WTC11 (cell line): ENCODE data around the gene PCDH12. TPM values are rescaled to one million over a fixed set of nuclear protein-coding genes. Genes with fewer than 3 reads are reported as not detected.

Experiments
- AFF4 ChIP-seq: sonication (generic); formaldehyde crosslinking; IDR thresholded peaks from 2 replicates; pipeline ENCODE4 v1.8.1; 2023; ENCODE audit warnings: mild to moderate bottlenecking, missing genetic modification reagents, borderline replicate concordance
- ATF2 ChIP-seq: sonication (generic); formaldehyde crosslinking; IDR thresholded peaks from 2 replicates; pipeline ENCODE4 v1.8.1; 2022; ENCODE audit warnings: low read depth, missing genetic modification reagents, borderline replicate concordance
- ATF3 ChIP-seq: sonication (generic); formaldehyde crosslinking; conservative IDR thresholded peaks from 2 replicates; pipeline ENCODE4 v1.8.1; 2022; ENCODE audit warnings: mild to moderate bottlenecking, missing genetic modification reagents
- CBFB ChIP-seq: sonication (generic); formaldehyde crosslinking; IDR thresholded peaks from 2 replicates; pipeline ENCODE4 v1.8.1; 2022; ENCODE audit warnings: mild to moderate bottlenecking, low read depth, missing genetic modification reagents
- ELF4 ChIP-seq: sonication (generic); formaldehyde crosslinking; IDR thresholded peaks from 2 replicates; pipeline ENCODE4 v1.8.1; 2022; ENCODE audit warnings: low read depth, mild to moderate bottlenecking, moderate library complexity, missing genetic modification reagents
- ESRRA ChIP-seq: sonication (generic); formaldehyde crosslinking; IDR thresholded peaks from 2 replicates; pipeline ENCODE4 v1.8.1; 2022; ENCODE audit warnings: mild to moderate bottlenecking, missing genetic modification reagents, borderline replicate concordance
- ETV6 ChIP-seq: sonication (generic); formaldehyde crosslinking; IDR thresholded peaks from 2 replicates; pipeline ENCODE4 v1.8.1; 2022; ENCODE audit warnings: mild to moderate bottlenecking, missing genetic modification reagents
- FOXP1 ChIP-seq: sonication (generic); formaldehyde crosslinking; IDR thresholded peaks from 2 replicates; pipeline ENCODE4 v1.8.0; 2022; ENCODE audit warnings: missing genetic modification reagents, mild to moderate bottlenecking, moderate library complexity, borderline replicate concordance
- GRHL2 ChIP-seq: fragments of 250-450 bp; sonication (Bioruptor Pico); IDR thresholded peaks from 2 replicates; pipeline ENCODE4 v1.8.0; 2022; ENCODE audit warnings: mild to moderate bottlenecking, moderate library complexity; ENCODE audit not compliant: insufficient replicate concordance, severe bottlenecking
- GTF2I ChIP-seq: fragments of 250-450 bp; sonication (Bioruptor Pico); conservative IDR thresholded peaks from 2 replicates; pipeline ENCODE4 v1.4.0; 2021; ENCODE audit warnings: mild to moderate bottlenecking
- HMGXB4 ChIP-seq: sonication (generic); formaldehyde crosslinking; IDR thresholded peaks from 2 replicates; pipeline ENCODE4 v1.8.1; 2023; ENCODE audit warnings: mild to moderate bottlenecking, moderate library complexity, missing genetic modification reagents
- JUN ChIP-seq: sonication (generic); formaldehyde crosslinking; IDR thresholded peaks from 2 replicates; pipeline ENCODE4 v1.8.0; 2023; ENCODE audit warnings: mild to moderate bottlenecking, missing genetic modification reagents
- MAX ChIP-seq: sonication (generic); formaldehyde crosslinking; IDR thresholded peaks from 2 replicates; pipeline ENCODE4 v1.8.0; 2022; ENCODE audit warnings: mild to moderate bottlenecking, missing genetic modification reagents
- NFATC4 ChIP-seq: fragments of 250-450 bp; sonication (Bioruptor Pico); IDR thresholded peaks from 2 replicates; pipeline ENCODE4 v1.9.0; 2021; ENCODE audit warnings: mild to moderate bottlenecking
- PRRX2 ChIP-seq: fragments of 250-450 bp; sonication (Bioruptor Pico); IDR thresholded peaks from 2 replicates; pipeline ENCODE4 v1.8.0; 2021; ENCODE audit warnings: mild to moderate bottlenecking
- SMAD4 ChIP-seq: sonication (generic); formaldehyde crosslinking; IDR thresholded peaks from 2 replicates; pipeline ENCODE4 v1.8.0; 2022; ENCODE audit warnings: mild to moderate bottlenecking, missing genetic modification reagents
- SP1 ChIP-seq: sonication (generic); formaldehyde crosslinking; conservative IDR thresholded peaks from 2 replicates; pipeline ENCODE4 v1.8.1; 2022; ENCODE audit warnings: missing genetic modification reagents
- USF1 ChIP-seq: sonication (generic); formaldehyde crosslinking; IDR thresholded peaks from 2 replicates; pipeline ENCODE4 v1.8.0; 2022; ENCODE audit warnings: mild to moderate bottlenecking, missing genetic modification reagents
- ZMAT4 ChIP-seq: fragments of 250-450 bp; sonication (Bioruptor Pico); IDR thresholded peaks from 2 replicates; pipeline ENCODE4 v1.9.0; 2021; ENCODE audit warnings: mild to moderate bottlenecking
- ZNF219 ChIP-seq: sonication (generic); formaldehyde crosslinking; IDR thresholded peaks from 2 replicates; pipeline ENCODE4 v1.8.0; 2023; ENCODE audit warnings: missing genetic modification reagents, mild to moderate bottlenecking, borderline replicate concordance
- ZNF232 ChIP-seq: sonication (generic); formaldehyde crosslinking; IDR thresholded peaks from 2 replicates; pipeline ENCODE4 v1.8.0; 2022; ENCODE audit warnings: mild to moderate bottlenecking, missing genetic modification reagents
- ZNF317 ChIP-seq: sonication (generic); formaldehyde crosslinking; IDR thresholded peaks from 2 replicates; pipeline ENCODE4 v1.8.1; 2023; ENCODE audit warnings: low read depth, mild to moderate bottlenecking, moderate library complexity, missing genetic modification reagents, borderline replicate concordance
- ZNF416 ChIP-seq: fragments of 250-450 bp; sonication (Bioruptor Pico); IDR thresholded peaks from 2 replicates; pipeline ENCODE4 v1.9.0; 2021; ENCODE audit warnings: mild to moderate bottlenecking, inconsistent platforms
- ZNF425 ChIP-seq: fragments of 250-450 bp; sonication (Bioruptor Pico); conservative IDR thresholded peaks from 2 replicates; pipeline ENCODE4 v1.9.0; 2021; ENCODE audit warnings: mild to moderate bottlenecking
- ZNF671 ChIP-seq: fragments of 250-450 bp; sonication (Bioruptor Pico); IDR thresholded peaks from 2 replicates; pipeline ENCODE4 v1.8.0; 2021; ENCODE audit warnings: mild to moderate bottlenecking
- total RNA-seq: library from RNA; stranded (reverse); gene quantifications from 3 replicates; pipeline ENCODE4 v1.2.3, GENCODE V29; 2021

The PCDH12 gene
- total RNA-seq, 1 experiment from 2014 or later: 0.33 TPM

GRCh38 chr5:141923448-141924313 lies 34.3 kb downstream of the PCDH12 start, which contains the start of gene DELE1 (continued):
- no peak; the same call in 1 of the 2 replicates for TF ChIP-seq AFF4 (CRISPR knock-in tag)
- peak; percentile 89 for TF ChIP-seq MAX
- TF ChIP-seq GTF2I (CRISPR knock-in tag): no peak
- TF ChIP-seq PRRX2 (CRISPR knock-in tag): no peak
- TF ChIP-seq ELF4: no peak; the same call in 1 of the 2 replicates
- TF ChIP-seq ZNF317: peak; percentile 53
- no peak for TF ChIP-seq SMAD4 (CRISPR knock-in tag)
- TF ChIP-seq ZNF219 (CRISPR knock-in tag): no peak
- TF ChIP-seq GRHL2 (CRISPR knock-in tag): no peak
- TF ChIP-seq NFATC4 (CRISPR knock-in tag): no peak
- TF ChIP-seq HMGXB4 (CRISPR knock-in tag): peak; percentile 60; the same call in 1 of the 2 replicates
- peak; percentile 67 for TF ChIP-seq SP1 (CRISPR knock-in tag)
- 0 out of 2 replicates have a peak, but pooled peaks have one; percentile 48 for TF ChIP-seq ZNF232 (CRISPR knock-in tag)
- no peak for TF ChIP-seq ZMAT4 (CRISPR knock-in tag)
- no peak for TF ChIP-seq ATF2 (CRISPR knock-in tag)
- peak; percentile 5; the same call in 1 of the 2 replicates for TF ChIP-seq USF1 (CRISPR knock-in tag)
- no peak for TF ChIP-seq ZNF671 (CRISPR knock-in tag)
- no peak for TF ChIP-seq CBFB (CRISPR knock-in tag)
- TF ChIP-seq FOXP1 (CRISPR knock-in tag): peak; percentile 90; the same call in 1 of the 2 replicates
- peak; percentile 96 for TF ChIP-seq ETV6 (CRISPR knock-in tag)
- no peak for TF ChIP-seq JUN (CRISPR knock-in tag)
- TF ChIP-seq ZNF425: no peak
- TF ChIP-seq ESRRA (CRISPR knock-in tag): no peak
- no peak for TF ChIP-seq ZNF416 (CRISPR knock-in tag)
- no peak for TF ChIP-seq ATF3 (CRISPR knock-in tag)
